GM21515 (cell line): Measurements from ENCODE around the gene CLTCL1.
"Not testable (repeated sequence)": the region's sequence is repeated elsewhere in the genome, so short reads cannot be mapped to it uniquely, and the experiment has no call there.

Experiments used
- ATAC-seq: cut with Tn5 transposase; IDR thresholded peaks from one replicate; pipeline ENCODE4 v1.9.1; 2021; ENCODE audit not compliant: unreplicated experiment

Gene CLTCL1

GRCh38 chr22:19291218-19291579, 320 bp downstream of the CLTCL1 start:
- ATAC-seq: no peak

- ATAC-seq: no peak
Measured at GRCh38 chr22:19290400-19291217, 910 bp downstream of the CLTCL1 start.

GRCh38 chr22:19289475-19290161, 1.9 kb downstream of the CLTCL1 start:
- no peak for ATAC-seq

GRCh38 chr22:19287889-19288288, 3.6 kb downstream of the CLTCL1 start:
- ATAC-seq: no peak

- ATAC-seq: no peak
Measured at GRCh38 chr22:19287076-19287707, 4.3 kb downstream of the CLTCL1 start.

- ATAC-seq: no peak
Measured at GRCh38 chr22:19285831-19286230, 5.7 kb downstream of the CLTCL1 start.

GRCh38 chr22:19279143-19279542, 12.4 kb downstream of the CLTCL1 start:
- ATAC-seq: not testable (repeated sequence)

GRCh38 chr22:19277785-19278184, 13.7 kb downstream of the CLTCL1 start:
- ATAC-seq: no peak

GRCh38 chr22:19275919-19276600, 15.5 kb downstream of the CLTCL1 start:
- ATAC-seq: no peak

- ATAC-seq: no peak
Measured at GRCh38 chr22:19275513-19275912, 16.0 kb downstream of the CLTCL1 start.

- no peak for ATAC-seq
Measured at GRCh38 chr22:19275104-19275503, 16.4 kb downstream of the CLTCL1 start.

GRCh38 chr22:19271856-19272535, 19.5 kb downstream of the CLTCL1 start:
- no peak for ATAC-seq

GRCh38 chr22:19271273-19271855, 20.2 kb downstream of the CLTCL1 start:
- ATAC-seq: no peak

GRCh38 chr22:19270873-19271272, 20.6 kb downstream of the CLTCL1 start:
- ATAC-seq: no peak

- ATAC-seq: no peak
Measured at GRCh38 chr22:19266547-19267086, 24.9 kb downstream of the CLTCL1 start.

- ATAC-seq: no peak
Measured at GRCh38 chr22:19265779-19266178, 25.7 kb downstream of the CLTCL1 start.

- no peak for ATAC-seq
Measured at GRCh38 chr22:19260804-19261203, 30.7 kb downstream of the CLTCL1 start.

GRCh38 chr22:19260194-19260593, 31.3 kb downstream of the CLTCL1 start:
- no peak for ATAC-seq

GRCh38 chr22:19258968-19259288, 32.6 kb downstream of the CLTCL1 start:
- ATAC-seq: not testable (repeated sequence)

GRCh38 chr22:19258371-19258770, 33.1 kb downstream of the CLTCL1 start:
- no peak for ATAC-seq
